Measurements from ENCODE around the gene IFT43.

IFT43 gene

GRCh38 chr14:75961662-75962061 is 23.9 kb upstream of the IFT43 start:
- no peak overlapping the region for H2AFZ ChIP-seq (ENCODE audit: low read depth)
- H3K27ac ChIP-seq = no peak overlapping the region
- no peaks in the 10 kb centered on the region for H3K36me3 ChIP-seq (ENCODE audit: insufficient read depth)
- no peak overlapping the region for H3K4me2 ChIP-seq
- H4K20me1 ChIP-seq (ENCODE audit: insufficient read depth) = no peaks in the 10 kb centered on the region
- no peak overlapping the region for H3K4me3 ChIP-seq (IDR thresholded peaks at IDR 0.05; ENCODE audit: insufficient read depth, low read depth, low read length)
- TF ChIP-seq CTCF (conservative IDR thresholded peaks at IDR 0.05; ENCODE audit: low read depth, low read length) = no peak
- no peaks in the 10 kb centered on the region for H3K4me1 ChIP-seq (ENCODE audit: low read depth, poor library complexity, severe bottlenecking)
- no peak overlapping the region for H3K9ac ChIP-seq
- H3K79me2 ChIP-seq (ENCODE audit: insufficient read depth, low read depth) = no peaks in the 10 kb centered on the region
- no peaks in the 10 kb centered on the region for H3K27me3 ChIP-seq (ENCODE audit: insufficient read depth, low read depth)

- H3K4me3 ChIP-seq (IDR thresholded peaks at IDR 0.05; ENCODE audit: insufficient read depth, low read depth, low read length) = no peak overlapping the region
- H3K27ac ChIP-seq = no peak overlapping the region
- no peaks in the 10 kb centered on the region for H3K36me3 ChIP-seq (ENCODE audit: insufficient read depth)
These were observed 17.7 kb upstream of the IFT43 start for GRCh38 chr14:75967866-75968265.

GRCh38 chr14:75968456-75968855 is 17.1 kb upstream of the IFT43 start:
- Histone ChIP-seq H4K20me1 (ENCODE audit: insufficient read depth) (no peaks in the 10 kb centered on the region), H3K4me1 (ENCODE audit: low read depth, poor library complexity, severe bottlenecking) (no peaks in the 10 kb centered on the region), H3K4me3 (IDR thresholded peaks at IDR 0.05; ENCODE audit: insufficient read depth, low read depth, low read length) (no peak overlapping the region), H3K27ac (no peak overlapping the region), H3K4me2 (no peak overlapping the region), H3K79me2 (ENCODE audit: insufficient read depth, low read depth) (no peaks in the 10 kb centered on the region), H3K9ac (no peak overlapping the region), H2AFZ (ENCODE audit: low read depth) (no peak overlapping the region), H3K36me3 (ENCODE audit: insufficient read depth) (no peaks in the 10 kb centered on the region), H3K27me3 (ENCODE audit: insufficient read depth, low read depth) (no peaks in the 10 kb centered on the region)
- TF ChIP-seq CTCF (conservative IDR thresholded peaks at IDR 0.05; ENCODE audit: low read depth, low read length) = no peak

More at GRCh38 chr14:75967866-75968265, 17.7 kb upstream of the IFT43 start:
- Histone ChIP-seq H3K4me2 (no peak overlapping the region), H4K20me1 (ENCODE audit: insufficient read depth) (no peaks in the 10 kb centered on the region), H3K9ac (no peak overlapping the region), H3K4me1 (ENCODE audit: low read depth, poor library complexity, severe bottlenecking) (no peaks in the 10 kb centered on the region), H3K79me2 (ENCODE audit: insufficient read depth, low read depth) (no peaks in the 10 kb centered on the region), H3K27me3 (ENCODE audit: insufficient read depth, low read depth) (no peaks in the 10 kb centered on the region), H2AFZ (ENCODE audit: low read depth) (no peak overlapping the region)
- TF ChIP-seq CTCF (conservative IDR thresholded peaks at IDR 0.05; ENCODE audit: low read depth, low read length) = no peak

GRCh38 chr14:75969126-75969525 is 16.4 kb upstream of the IFT43 start:
- Histone ChIP-seq H4K20me1 (ENCODE audit: insufficient read depth) (no peaks in the 10 kb centered on the region), H3K27me3 (ENCODE audit: insufficient read depth, low read depth) (no peaks in the 10 kb centered on the region), H3K79me2 (ENCODE audit: insufficient read depth, low read depth) (no peaks in the 10 kb centered on the region), H2AFZ (ENCODE audit: low read depth) (no peak overlapping the region), H3K36me3 (ENCODE audit: insufficient read depth) (no peaks in the 10 kb centered on the region), H3K4me1 (ENCODE audit: low read depth, poor library complexity, severe bottlenecking) (no peaks in the 10 kb centered on the region), H3K4me2 (no peak overlapping the region), H3K27ac (no peak overlapping the region), H3K4me3 (IDR thresholded peaks at IDR 0.05; ENCODE audit: insufficient read depth, low read depth, low read length) (no peak overlapping the region), H3K9ac (no peak overlapping the region)
- no peak for TF ChIP-seq CTCF (conservative IDR thresholded peaks at IDR 0.05; ENCODE audit: low read depth, low read length)

Measured in KMS-11 (cell line).